HG03280 (cell line): Measurements from ENCODE around the gene MAIP1.

Source experiments
- ATAC-seq: cut with Tn5 transposase; IDR thresholded peaks from one replicate; pipeline ENCODE4 v1.9.1; 2021; ENCODE audit warnings: mild to moderate bottlenecking, moderate library complexity; ENCODE audit not compliant: unreplicated experiment

The MAIP1 gene

DNA sequence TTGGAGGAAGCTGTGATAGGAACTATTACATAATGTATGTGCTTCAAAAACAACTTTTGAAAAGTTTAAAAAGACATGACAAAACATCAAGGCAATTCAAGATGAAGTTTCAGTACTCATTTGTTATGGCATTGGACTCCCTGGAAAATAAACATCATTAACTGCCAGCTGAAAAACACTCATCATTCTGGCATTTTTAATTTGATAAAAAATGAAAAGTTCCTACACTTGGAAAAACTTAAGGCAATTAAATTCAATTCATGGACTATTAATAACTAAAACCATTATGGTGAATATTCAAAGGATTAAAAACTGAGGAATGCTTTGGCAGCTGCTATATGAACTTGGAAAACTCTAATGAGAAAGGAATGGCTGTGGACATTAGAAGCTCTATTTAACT, 8.5 kb upstream of the MAIP1 start:
- no peak for ATAC-seq

- no peak for ATAC-seq
Measured at GRCh38 chr2:199950396-199950795, 5.0 kb upstream of the MAIP1 start.

- no peak for ATAC-seq
Measured at GRCh38 chr2:199951023-199951422, 4.4 kb upstream of the MAIP1 start.

- peak; percentile 36 for ATAC-seq
Measured at GRCh38 chr2:199955007-199955338, 409 bp upstream of the MAIP1 start.

- peak; percentile 2 for ATAC-seq
Measured at GRCh38 chr2:199956062-199956380, 639 bp downstream of the MAIP1 start.

- no peak for ATAC-seq
Measured at GRCh38 chr2:199958014-199958413, 2.6 kb downstream of the MAIP1 start.

GRCh38 chr2:199962203-199962602, 6.8 kb downstream of the MAIP1 start:
- ATAC-seq = no peak

DNA sequence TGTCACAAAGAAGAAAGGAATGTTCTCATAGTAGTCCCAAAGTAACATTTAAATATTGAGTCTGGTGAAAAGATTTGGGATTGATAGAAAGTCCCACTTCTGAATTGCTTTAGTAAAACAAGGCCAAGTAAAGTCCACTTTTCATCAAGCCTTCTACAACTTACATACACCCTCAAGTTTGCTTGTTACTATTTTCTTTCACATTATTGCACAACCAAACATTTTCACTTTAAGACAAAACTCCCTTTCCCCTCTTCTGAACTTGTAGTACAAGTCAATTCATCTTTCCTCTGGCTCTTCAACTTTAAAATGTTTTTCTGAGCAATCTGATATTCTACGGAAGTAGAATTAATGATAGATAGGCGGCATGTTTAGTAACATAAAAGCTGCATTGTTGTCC, 11.0 kb downstream of the MAIP1 start:
- ATAC-seq = no peak

- no peak for ATAC-seq
Measured at GRCh38 chr2:199966976-199967375, 11.6 kb downstream of the MAIP1 start.

DNA sequence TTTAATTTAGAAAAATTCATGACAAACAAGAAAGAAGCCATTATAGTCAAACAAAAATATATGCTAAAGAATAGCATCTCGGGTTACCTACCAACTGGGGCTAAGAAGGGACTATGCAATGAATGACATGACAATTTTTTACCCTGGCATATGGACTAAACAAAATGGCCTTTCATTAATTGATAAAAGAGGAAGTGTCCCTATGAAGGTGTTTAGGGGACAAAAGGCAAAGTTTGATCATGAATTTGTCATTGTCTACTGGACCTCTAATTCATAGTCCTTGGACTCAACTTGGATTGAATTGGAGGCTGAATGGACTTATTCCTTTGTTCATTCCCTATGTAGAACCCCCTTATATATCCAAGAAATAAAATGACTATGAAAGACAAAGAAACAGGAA, 12.7 kb downstream of the MAIP1 start:
- ATAC-seq = no peak

- no peak for ATAC-seq
Measured at GRCh38 chr2:199972088-199972626, 16.8 kb downstream of the MAIP1 start.

DNA sequence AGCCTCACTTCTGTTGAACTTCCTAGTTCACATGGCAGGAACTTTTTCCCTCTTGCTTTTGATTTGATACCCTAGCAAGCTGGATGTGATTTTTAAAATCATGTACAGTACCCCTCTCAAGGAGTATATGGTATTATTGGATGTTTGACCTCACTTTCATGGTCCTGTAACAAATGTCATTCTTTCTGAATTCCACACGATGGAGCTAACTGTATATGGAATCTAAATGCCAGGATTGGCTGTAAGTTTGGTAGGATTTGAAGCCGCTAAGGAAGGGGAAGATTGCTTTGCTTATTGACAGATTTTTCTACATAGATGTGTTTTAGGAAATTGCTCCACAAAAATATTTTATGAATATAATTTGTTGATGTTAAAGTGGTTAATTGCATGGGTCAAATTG, 18.3 kb downstream of the MAIP1 start:
- no peak for ATAC-seq

DNA sequence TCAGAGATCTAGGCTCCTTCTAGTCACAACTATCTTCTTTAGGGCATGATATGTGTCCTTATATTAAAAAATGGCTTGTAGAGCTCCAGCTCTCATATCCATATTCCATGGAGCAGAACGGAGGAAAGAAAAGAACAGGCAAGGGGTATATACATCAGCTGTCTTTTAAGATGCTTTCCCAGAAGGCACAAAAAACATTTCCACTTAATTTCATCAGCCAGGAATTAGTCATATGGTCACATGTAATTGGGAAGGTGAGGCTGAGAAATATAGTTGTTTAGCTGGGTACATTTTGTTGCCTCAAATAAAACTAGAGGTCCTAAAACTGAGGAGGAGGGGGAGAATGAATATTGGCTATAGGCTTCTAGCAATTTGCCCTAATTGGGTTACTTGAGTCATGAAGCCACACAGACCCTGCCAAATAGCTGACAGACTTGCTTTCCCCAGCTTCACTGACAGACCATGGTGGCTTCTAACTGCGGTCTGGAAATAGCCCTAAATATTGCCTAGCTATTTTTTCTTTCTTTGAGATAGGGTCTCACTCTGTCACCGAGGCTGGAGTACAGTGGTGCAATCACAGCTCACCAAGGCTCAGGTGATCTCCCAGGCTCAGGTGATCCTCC, 20.0 kb downstream of the MAIP1 start:
- no peak for ATAC-seq

GRCh38 chr2:199977984-199978415, 22.6 kb downstream of the MAIP1 start:
- ATAC-seq = peak; percentile 63

DNA sequence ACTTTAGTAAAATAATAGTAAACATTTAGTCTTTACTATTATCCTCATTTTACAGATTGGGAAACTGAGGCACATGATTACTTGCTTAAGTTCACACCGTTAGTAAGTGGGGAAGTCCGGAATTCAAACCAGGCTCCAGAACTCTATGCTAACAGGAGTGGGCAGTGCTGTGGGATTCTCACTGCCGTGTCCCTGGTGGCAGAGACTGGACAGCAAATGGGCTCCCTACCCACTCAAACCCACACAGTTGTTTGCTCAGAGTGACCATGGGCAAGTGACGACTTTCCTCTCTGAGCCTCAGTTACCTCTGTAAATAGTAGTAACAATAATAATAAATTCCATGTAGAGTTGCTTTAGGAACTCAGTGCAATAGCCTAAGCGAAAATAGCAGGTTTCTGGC, 24.0 kb downstream of the MAIP1 start:
- ATAC-seq = no peak

- ATAC-seq = peak; percentile 45
Measured at GRCh38 chr2:199979832-199980628, 24.6 kb downstream of the MAIP1 start.

DNA sequence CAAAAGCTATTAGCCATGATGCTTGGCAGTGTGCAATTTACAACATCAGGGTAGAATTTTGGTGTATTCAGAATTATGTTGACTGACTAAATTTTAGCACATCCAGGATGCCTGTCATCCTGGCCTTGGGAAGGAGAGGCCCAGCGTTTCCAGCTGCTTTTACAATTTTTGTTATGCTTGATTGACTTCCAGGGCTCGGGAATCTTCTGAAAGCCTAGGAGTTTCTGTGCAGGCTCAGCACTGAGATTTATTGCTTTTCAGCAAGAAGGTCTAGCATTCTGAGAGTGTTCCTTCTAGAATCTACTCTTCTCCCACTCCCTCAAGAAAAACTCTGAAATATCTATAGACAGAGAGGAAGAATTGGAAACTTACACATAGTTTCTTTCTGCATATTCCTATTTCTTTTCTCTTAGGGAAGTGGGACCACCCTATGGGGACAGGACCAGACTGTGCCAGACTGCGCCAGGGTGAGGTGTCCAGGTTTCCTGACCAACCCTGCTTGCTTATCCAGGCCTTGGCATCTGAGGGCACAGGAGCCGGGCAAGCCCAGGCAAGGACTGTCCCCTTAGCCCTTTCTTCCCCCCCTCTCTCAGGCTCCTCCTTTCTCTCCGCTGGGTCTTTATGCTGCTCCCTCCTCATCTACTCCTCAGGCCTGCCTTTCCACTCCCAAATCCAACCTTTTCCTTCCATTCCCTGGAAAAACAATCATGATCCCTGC, 26.9 kb downstream of the MAIP1 start:
- ATAC-seq = no peak

GRCh38 chr2:199983534-199983933, 28.2 kb downstream of the MAIP1 start:
- ATAC-seq = no peak

DNA sequence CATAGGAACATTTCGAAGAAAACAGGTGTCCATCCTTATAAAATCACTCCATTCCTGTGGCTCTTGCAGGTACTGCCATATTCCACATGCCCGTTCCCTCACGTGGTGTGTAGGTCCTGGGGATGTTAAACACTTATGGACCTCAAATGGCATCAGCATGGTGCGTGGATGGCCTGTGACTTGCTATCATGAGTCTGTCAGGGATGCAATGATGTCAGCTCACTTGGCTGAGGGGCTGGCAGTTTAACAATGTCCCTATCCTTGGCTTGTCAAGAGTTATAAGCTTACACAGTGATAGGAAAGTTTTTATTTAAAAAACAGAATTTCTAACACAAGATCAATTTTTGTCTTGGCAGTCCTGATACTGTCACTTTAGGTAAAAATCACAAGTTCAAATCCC, 28.8 kb downstream of the MAIP1 start:
- ATAC-seq = no peak

DNA sequence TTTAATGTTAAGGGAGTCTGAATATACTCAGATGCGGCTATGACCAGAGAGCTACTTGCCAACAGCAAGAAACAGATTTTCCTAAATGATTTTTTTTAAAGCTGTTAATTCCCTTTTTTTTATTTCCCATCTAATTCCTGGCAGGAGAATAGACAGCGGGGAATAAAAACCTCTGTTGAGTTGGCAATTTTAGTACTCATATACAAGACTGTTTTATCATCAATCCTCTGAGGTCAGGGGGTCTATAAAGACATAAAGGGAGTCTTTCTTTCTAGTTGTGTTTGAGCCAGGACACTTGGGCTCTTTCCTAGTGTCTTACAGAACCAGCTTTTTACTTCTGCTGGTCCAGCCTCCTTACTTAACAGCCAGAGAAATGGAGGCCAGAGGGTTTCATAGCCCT, 29.4 kb downstream of the MAIP1 start:
- no peak for ATAC-seq

- peak; percentile 75 for ATAC-seq
Measured at GRCh38 chr2:199985625-199986207, 30.3 kb downstream of the MAIP1 start.

GRCh38 chr2:199987586-199987985, 32.2 kb downstream of the MAIP1 start:
- ATAC-seq = no peak
